ENCODE results near the gene FZR1.
"Not testable (repeated sequence)": the region's sequence is repeated elsewhere in the genome, so short reads cannot be mapped to it uniquely, and the experiment has no call there.

The FZR1 gene

GRCh38 chr19:3573858-3574637, 67.9 kb downstream of the FZR1 start:
- peak; percentile 94 for DNase-seq (ENCODE audit: low read depth)

DNA sequence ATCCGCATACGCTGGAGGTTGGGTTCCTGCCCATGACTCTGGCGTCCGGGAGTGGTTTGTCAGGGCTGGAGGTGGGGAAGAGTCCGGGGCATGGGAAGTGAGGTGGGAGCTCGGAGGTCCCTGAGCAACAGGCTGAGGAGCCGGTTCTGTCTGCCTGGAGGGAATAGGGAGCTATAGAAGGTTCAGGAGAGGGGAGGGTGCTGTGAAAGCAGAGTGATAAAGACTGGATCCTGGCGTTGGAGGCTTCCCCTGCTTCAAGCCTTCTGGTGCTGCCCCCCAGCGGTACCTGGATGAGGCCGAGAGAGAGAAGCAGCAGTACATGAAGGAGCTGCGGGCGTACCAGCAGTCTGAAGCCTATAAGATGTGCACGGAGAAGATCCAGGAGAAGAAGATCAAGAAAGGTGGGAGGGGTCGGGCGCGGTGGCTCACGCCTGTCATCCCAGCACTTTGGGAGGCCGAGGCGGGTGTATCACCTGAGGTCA, 69.2 kb downstream of the FZR1 start:
- no peak for DNase-seq (ENCODE audit: low read depth)

DNA sequence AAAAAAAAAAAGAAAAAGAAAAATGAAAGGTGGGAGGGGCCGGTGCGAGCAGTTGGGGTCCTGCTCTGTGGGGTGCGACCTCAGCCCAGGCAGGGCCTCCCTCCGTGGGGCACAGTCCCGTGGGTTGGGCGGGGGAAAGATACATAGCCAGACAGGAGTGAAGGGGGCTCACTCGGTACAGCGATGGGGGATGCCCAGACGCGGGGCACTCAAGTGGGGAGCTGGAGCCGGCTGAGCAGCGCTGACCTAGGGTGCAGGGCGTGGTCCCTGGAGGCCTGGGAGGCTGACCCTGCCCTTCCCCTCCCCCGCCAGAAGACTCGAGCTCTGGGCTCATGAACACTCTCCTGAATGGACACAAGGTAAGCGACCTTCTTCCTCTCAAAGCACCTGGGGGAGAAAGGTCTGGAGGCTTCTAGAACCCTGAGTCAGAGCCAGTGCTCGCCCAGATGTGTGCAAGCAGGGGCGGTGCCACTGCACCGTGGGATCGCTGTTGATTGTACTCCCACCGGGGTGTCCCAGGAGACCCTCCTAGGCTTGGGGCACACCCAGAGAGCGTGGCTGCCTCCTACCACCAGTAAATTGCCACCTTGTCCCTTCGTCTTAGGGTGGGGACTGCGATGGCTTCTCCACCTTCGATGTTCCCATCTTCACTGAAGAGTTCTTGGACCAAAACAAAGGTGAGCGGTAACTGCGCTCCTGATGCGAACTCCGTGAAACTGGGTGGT, 70.0 kb downstream of the FZR1 start:
- DNase-seq (ENCODE audit: low read depth), result no peak

DNA sequence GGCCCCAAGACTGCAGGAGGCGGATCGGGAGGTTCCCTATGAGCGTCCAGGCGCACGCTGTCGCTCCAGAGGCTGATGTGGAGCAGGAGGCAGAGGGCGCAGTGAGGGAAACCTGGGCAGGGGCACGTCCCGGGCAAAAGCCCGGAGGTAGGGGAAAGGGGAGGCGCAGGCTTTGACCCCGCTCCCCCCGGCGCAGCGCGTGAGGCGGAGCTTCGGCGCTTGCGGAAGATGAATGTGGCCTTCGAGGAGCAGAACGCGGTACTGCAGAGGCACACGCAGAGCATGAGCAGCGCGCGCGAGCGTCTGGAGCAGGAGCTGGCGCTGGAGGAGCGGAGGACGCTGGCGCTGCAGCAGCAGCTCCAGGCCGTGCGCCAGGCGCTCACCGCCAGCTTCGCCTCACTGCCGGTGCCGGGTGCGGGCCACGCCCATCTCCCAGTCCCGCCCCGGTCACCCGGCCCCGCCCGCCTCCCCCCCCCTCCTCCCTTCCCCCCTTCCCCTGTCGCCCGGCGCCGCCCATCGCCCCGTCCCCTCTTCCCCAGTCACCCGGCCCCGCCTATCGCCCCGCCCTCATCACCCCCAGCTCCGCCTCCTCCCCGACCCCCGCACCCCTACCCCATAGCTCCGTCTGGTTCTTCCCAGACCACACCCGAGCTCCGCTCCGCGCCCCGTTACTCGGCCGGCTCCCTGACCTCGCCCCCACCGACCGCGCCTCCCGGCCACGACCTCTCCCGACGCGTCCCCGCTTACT, 70.8 kb downstream of the FZR1 start:
- DNase-seq (ENCODE audit: low read depth), result no peak

- no peak for DNase-seq (ENCODE audit: low read depth)
Observed at GRCh38 chr19:3577723-3578344, 71.7 kb downstream of the FZR1 start.

DNA sequence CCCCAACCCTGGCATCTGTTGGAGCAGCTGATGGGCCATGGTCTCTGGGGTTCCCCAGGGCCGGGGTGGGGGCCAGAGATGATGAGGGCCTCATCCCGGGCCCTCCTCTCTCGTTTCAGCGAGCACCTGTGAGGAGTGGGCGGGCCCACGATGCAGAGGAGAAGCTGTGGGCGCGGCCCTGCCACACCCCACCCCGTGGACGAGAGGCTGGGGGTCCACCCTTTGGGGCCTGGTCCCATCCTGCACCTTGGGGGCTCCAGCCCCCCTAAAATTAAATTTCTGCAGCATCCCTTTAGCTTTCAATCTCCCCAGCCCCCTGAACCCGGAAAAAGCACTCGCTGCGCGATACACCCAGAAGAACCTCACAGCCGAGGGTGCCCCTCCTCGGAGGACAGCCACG, 72.3 kb downstream of the FZR1 start:
- no peak for DNase-seq (ENCODE audit: low read depth)

DNA sequence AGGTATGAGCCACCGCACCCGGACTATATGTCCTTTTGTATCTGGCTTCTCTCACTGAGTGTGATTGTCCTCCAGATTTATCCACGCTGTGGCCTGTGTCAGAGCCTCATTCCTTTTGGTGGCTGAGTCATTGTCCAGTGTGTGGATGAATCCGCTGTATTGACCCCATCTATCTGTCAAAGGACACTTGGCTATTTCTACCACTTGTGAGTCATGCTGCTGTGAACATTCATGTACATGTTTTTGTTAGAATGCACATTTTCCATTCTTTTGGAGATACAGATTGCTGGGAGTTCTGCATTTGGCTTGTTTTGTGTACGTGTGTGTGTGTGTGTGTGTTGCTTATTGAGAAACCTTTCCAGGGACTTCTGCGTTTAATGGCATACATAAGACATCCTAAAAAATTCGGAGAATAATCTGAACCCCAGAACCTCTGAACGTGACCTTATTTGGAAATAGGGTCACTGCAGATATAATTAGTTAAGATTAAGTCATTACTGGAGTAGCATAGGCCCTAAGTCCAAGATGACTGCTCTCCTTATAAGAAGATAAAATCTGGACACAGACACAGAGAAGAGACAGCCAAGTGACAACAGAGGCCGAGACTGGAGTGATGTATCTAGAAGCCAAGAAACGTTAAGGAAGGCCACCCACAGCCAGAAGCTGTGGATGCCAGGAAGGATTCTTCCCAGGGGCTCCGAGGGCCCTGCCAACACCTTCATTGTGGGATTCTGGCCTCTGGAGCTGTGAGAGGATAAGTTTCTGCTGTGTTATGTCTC, 74.2 kb downstream of the FZR1 start:
- no peak for DNase-seq (ENCODE audit: low read depth)

GRCh38 chr19:3581792-3582191, 75.7 kb downstream of the FZR1 start:
- DNase-seq (ENCODE audit: low read depth), result not testable (repeated sequence)

DNA sequence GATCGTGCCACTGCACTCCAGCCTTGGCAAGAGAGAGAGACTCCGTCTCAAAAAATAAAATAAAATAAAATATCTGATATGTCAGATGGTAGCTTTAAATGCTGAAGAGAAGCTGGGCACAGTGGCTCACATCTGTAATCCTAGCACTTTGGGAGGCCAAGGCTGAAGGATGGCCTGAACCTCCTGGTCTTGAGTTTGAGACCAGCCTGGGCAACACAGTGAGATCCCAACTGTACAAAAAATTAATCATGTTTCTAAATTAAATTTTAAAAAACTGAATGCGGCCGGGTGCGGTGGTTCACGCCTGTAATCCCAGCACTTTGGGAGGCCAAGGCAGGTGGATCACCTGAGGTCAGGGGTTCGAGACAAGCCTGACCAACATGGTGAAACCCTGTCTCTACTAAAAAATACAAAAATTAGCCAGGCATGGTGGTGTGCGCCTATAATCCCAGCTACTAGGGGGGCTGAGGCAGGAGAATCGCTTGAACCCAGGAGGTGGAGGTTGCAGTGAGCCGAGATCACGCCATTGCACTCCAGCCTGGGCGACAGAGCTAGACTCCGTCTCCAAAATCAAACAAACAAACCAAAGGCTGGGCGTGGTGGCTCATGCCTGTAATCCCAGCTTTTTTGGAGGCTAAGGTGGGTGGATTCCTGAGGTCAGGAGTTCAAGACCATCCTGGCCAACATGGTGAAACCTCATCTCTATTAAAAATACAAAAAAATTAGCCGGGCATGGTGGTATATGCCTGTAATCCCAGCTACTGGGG, 78.1 kb downstream of the FZR1 start:
- DNase-seq (ENCODE audit: low read depth), result not testable (repeated sequence)

- no peak for DNase-seq (ENCODE audit: low read depth)
Observed at GRCh38 chr19:3585301-3586126, 79.4 kb downstream of the FZR1 start, which contains the start of gene GIPC3. Gene GIPC3 (plus strand): TSS chr19:3585478. CDS start chr19:3585598, 120 bp downstream.

GRCh38 chr19:3586127-3586626, 80.1 kb downstream of the FZR1 start:
- peak; percentile 27 for DNase-seq (ENCODE audit: low read depth)

DNA sequence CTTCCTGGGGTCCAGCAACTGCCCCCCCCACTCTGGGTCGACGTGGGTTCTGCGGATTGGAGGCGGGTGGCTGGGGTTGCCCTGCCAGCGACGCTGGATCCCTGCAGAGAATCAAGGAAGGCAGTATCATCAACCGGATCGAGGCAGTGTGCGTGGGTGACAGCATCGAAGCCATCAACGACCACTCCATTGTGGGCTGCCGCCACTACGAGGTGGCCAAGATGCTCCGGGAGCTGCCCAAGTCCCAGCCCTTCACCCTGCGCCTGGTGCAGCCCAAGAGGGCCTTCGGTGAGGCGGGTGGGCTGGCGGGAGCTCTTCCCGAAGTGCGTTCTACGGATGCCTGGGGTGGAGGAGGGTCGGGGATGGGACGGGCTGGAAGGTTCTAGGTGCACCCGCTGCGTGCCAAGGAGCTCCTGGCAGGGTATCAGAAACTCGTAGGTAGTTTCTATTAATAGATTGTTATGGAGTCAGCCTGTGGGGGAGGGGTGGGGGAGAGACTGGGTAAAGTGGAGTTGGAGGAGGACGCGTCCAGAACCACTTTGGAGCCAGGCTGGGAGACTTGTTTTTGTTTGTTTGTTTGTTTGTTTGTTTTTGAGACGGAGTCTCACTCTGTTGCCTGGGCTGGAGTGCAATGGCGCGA, 80.7 kb downstream of the FZR1 start:
- DNase-seq (ENCODE audit: low read depth), result no peak

Measured in activated T-cell treated with anti-CD3 and anti-CD28 coated beads for 48 hours (primary cell).